Cardiac fibroblast (primary cell): ENCODE data around the gene BBS7.

Source experiments
- DNase-seq, 2 donors: peaks; one replicate each; pipeline versions ENCODE4 v3.0.0 to v3.0.0-alpha.2; 2010; ENCODE audit warnings: low read depth in 2 of 2
- H3K4me3 ChIP-seq, 2 donors: replicated peaks in 1 of 2; 1 replicate in 1 of 2; 2 replicates in 1 of 2; pipeline ENCODE4 v1.5.1; 2011; ENCODE audit warnings: low read depth in 2 of 2, low read length in 2 of 2, mild to moderate bottlenecking in 2 of 2, moderate library complexity in 1 of 2
- TF ChIP-seq, protein P1 (sequence below): IDR thresholded peaks from one replicate; pipeline ENCODE4 v1.5.1; 2011; ENCODE audit warnings: low read depth, mild to moderate bottlenecking, low read length, inconsistent platforms

BBS7 gene

DNA sequence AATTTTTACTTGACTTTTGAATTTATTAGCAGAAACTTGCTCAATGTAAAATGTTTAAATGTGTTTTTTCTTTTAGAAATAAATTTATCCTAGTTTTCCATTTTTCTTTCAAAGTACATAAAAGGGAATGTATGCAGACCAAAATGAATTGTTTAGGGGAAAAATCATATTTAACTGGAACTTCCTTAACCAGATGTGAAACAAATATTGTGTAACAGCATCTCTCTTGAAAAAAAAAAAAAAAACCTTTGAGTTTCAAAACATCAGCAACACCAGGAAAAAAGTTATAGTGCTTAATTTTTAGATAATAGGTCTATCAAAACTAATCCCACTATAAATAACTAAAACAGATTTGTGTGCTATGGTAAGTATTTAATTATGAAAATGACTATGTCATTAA lies 32.1 kb downstream of the BBS7 start:
- TF ChIP-seq, protein P1, sequence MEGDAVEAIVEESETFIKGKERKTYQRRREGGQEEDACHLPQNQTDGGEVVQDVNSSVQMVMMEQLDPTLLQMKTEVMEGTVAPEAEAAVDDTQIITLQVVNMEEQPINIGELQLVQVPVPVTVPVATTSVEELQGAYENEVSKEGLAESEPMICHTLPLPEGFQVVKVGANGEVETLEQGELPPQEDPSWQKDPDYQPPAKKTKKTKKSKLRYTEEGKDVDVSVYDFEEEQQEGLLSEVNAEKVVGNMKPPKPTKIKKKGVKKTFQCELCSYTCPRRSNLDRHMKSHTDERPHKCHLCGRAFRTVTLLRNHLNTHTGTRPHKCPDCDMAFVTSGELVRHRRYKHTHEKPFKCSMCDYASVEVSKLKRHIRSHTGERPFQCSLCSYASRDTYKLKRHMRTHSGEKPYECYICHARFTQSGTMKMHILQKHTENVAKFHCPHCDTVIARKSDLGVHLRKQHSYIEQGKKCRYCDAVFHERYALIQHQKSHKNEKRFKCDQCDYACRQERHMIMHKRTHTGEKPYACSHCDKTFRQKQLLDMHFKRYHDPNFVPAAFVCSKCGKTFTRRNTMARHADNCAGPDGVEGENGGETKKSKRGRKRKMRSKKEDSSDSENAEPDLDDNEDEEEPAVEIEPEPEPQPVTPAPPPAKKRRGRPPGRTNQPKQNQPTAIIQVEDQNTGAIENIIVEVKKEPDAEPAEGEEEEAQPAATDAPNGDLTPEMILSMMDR: no peak
- no peak overlapping the region for H3K4me3 ChIP-seq
- DNase-seq: no peak

DNA sequence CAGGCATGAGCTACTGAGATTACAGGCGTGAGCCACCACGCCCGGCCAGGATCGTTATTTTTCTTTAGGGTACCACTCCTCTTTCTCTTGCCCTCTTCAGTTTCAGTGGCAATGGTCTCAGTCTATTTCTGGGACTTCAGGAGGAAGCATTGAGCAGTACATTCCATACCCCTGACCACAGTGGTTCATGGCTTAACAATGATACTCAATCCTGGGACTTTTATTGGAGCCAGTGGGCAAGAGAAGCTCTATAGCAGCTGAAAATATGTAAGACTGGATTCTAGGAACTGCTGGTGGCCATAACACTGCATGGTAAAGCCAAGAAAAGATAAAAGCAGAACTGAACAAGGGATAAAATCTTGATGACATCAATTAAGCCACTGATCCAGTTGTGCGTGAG lies 40.8 kb downstream of the BBS7 start:
- DNase-seq: no peak
- H3K4me3 ChIP-seq: no peak overlapping the region
- TF ChIP-seq, protein P1: no peak

DNA sequence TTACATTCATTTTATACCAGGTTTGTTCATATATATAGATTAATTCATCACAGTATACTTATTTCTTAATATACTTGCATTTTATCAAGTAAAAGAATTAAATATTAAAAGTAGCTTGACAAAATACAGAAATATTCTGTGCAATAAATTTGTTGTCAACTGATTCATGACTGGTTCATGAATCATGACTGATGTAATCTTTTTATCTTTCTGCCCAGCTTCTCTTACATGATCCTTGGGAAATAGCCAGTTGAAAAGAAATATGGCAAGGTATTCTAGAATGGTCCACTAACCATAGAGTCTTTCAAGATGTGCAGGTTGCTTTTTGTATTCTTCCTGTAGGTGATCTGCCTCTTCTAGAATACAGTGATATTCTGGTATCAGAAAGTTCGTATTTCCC lies 42.4 kb downstream of the BBS7 start:
- DNase-seq: peak; percentile 8 to 58
- no peak overlapping the region for H3K4me3 ChIP-seq
- TF ChIP-seq, protein P1: no peak

DNA sequence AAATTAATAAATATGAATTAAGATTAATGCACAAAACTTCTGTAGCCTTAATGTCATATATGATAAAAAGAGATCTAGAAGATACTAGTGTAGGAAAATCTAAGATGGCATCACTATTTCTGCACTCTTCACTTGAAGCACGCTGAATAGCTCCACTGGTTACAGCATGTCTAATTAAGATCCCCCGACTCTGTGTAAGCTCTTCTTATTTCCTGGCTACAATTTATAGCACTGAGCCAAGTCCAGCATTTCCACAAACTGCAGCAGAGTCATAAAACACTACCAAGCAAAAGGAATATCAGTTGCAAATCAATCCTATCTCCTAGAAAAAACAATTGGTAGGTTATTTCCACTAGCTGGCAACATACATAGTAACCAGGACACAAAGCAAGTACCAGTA lies 45.3 kb downstream of the BBS7 start:
- no peak overlapping the region for H3K4me3 ChIP-seq
- no peak for DNase-seq
- TF ChIP-seq, protein P1: no peak

DNA sequence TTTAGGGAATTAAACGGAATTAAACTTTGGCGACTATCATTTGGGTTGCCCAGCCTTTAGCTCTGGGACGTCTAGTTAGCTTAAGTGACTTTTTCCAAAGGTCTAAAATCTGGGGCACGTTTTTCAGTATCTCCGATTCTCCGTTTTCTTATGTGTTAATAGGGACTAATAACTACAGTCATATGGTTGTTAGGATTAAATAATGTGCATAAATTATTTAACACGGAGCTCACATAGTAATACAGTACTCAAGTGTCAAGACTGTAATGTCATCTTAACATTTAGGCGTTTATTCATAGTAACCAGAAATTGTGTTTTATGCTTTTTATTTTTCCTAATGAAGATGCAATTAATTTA lies 46.1 kb downstream of the BBS7 start:
- peak overlapping the region; percentile 81 for H3K4me3 ChIP-seq
- DNase-seq: no peak
- TF ChIP-seq, protein P1: no peak

DNA sequence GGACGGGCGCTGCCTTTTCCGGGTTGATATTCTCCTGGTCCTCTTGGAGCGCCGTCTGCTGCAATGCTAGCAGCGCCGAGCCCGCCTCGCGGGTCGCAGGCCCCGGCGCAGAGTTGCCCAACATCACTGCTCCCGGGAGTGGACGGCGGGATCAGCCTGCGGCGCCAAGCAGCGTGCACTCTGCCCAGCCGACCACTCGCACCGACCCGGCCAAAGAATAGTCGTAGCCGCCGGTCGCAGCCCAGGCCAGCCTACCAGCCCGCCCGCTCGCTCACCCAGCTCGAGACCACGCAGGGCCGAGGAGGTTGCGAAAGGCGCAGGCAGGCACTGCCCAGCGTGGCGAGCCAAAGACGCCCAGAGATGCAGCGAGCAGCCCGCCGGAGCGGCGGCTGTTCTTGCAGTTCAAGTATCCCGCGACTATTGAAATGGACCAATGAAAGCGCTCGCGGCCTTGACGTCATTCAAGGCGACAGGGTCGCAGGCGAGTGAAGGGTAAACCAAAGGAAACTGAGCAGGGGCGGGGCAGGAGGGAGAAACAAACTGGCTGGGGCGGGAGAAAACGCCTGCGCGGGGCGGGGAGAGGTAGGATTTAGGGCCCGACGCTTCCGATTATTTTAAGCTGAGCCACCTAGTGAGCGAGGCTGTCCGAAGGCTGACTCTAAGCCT lies 46.6 kb downstream of the BBS7 start, which contains the start of gene CCNA2:
Gene CCNA2 (minus strand): TSS at position 379 of the 666 bp plus-strand sequence. CDS start 255 bp downstream, at position 124.
- peak; percentile 98 for DNase-seq
- TF ChIP-seq, protein P1: no peak
- H3K4me3 ChIP-seq: peak within 1 kb of the TSS; percentile 81

DNA sequence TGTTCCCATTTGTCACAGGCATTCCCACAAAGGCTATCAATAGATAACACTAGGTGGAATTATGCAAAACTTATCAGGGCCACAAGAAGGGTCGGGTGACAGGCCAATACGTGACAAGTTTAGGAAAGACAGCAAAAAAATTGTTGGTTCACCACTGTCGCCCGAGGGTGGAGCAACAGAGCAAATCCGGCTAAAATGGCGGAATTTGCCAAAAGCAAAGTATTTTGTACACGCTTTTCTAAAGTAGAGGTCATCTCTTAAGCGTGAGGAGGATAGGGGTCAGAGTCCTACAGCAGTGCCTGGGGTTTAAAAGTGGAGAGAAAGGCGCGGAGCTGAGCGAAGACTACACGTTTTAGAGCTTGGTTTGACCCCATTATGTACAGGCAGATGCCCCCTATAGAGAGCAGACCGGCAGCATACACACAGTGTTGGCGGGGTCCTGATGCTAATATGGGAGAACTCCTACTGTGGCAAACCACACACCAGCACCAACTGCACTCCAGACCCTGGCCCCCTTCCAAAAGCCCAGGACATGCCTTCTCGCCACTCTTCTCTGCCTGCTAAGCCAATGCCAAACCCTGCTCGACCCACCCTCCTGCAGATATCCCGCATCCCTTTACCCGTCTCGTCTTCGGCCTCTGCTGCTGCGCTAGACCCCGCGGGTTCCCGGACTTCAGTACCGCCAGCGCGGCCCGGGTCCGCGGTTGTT lies 47.3 kb downstream of the BBS7 start:
- H3K4me3 ChIP-seq: peak overlapping the region; percentile 81
- TF ChIP-seq, protein P1: peak; percentile 10
- DNase-seq: peak; percentile 30 to 31
